NCI-H1930 (cell line): ENCODE measurements around the gene WFDC6.
"Not testable (repeated sequence)": the region's sequence is repeated elsewhere in the genome, so short reads cannot be mapped to it uniquely, and the experiment has no call there.

Experiments used
- DNase-seq, 2 experiments: peaks; one replicate each; lab custom pipeline; 2025; lab: John Stamatoyannopoulos, UW

The WFDC6 gene

GRCh38 chr20:45539382-45539781 is at the start of gene WFDC6:
Gene WFDC6 (minus strand): TSS chr20:45539482. CDS start chr20:45539407, 75 bp downstream.
- DNase-seq, result no peak

GRCh38 chr20:45588800-45589199 is 49.5 kb upstream of the WFDC6 start:
- no peak for DNase-seq

GRCh38 chr20:45585986-45586385 is 46.7 kb upstream of the WFDC6 start:
- DNase-seq, result not testable (repeated sequence)

GRCh38 chr20:45584294-45584693 is 45.0 kb upstream of the WFDC6 start:
- not testable (repeated sequence) for DNase-seq

GRCh38 chr20:45583502-45583901 is 44.2 kb upstream of the WFDC6 start:
- DNase-seq, result no peak

- DNase-seq, result no peak
Measured at GRCh38 chr20:45581702-45582101, 42.4 kb upstream of the WFDC6 start.

- no peak for DNase-seq
Measured at GRCh38 chr20:45579184-45579583, 39.9 kb upstream of the WFDC6 start, which contains the start of gene WFDC8. Gene WFDC8 (minus strand): TSS chr20:45579284. CDS start chr20:45579247, 37 bp downstream.

GRCh38 chr20:45578231-45578630 is 38.9 kb upstream of the WFDC6 start:
- no peak for DNase-seq

GRCh38 chr20:45576995-45577394 is 37.7 kb upstream of the WFDC6 start:
- DNase-seq, result no peak

- DNase-seq, result no peak
Measured at GRCh38 chr20:45575931-45576330, 36.6 kb upstream of the WFDC6 start.

GRCh38 chr20:45569650-45570049 is 30.4 kb upstream of the WFDC6 start:
- DNase-seq, result not testable (repeated sequence)

GRCh38 chr20:45564760-45565276 is 25.5 kb upstream of the WFDC6 start:
- DNase-seq, result no peak

- no peak for DNase-seq
Measured at GRCh38 chr20:45555198-45555597, 15.9 kb upstream of the WFDC6 start.

- DNase-seq, result no peak
Measured at GRCh38 chr20:45552456-45552855, 13.2 kb upstream of the WFDC6 start.

GRCh38 chr20:45550765-45551164 is 11.5 kb upstream of the WFDC6 start:
- no peak for DNase-seq

- no peak for DNase-seq
Measured at GRCh38 chr20:45548410-45548809, 9.1 kb upstream of the WFDC6 start.

- no peak for DNase-seq
Measured at GRCh38 chr20:45547206-45547770, 8.0 kb upstream of the WFDC6 start, which contains the start of gene EPPIN. Gene EPPIN (minus strand): TSS chr20:45547401. CDS start chr20:45547357, 44 bp downstream.

GRCh38 chr20:45545754-45546453 is 6.6 kb upstream of the WFDC6 start:
- no peak for DNase-seq

GRCh38 chr20:45545351-45545750 is 6.1 kb upstream of the WFDC6 start:
- no peak for DNase-seq

GRCh38 chr20:45538209-45538799 is 978 bp downstream of the WFDC6 start:
- no peak for DNase-seq

- DNase-seq, result no peak
Measured at GRCh38 chr20:45527294-45527693, 12.0 kb downstream of the WFDC6 start.

GRCh38 chr20:45523821-45524220 is 15.5 kb downstream of the WFDC6 start:
- DNase-seq, result no peak

GRCh38 chr20:45518282-45518681 is 21.0 kb downstream of the WFDC6 start:
- DNase-seq, result no peak
